Heart left ventricle (tissue), 13 donors: ENCODE measurements around the gene SNAP25.

Experiments
- POLR2A ChIP-seq, 2 donors: fragments of 450-650 bp; IDR thresholded peaks; one replicate each; pipeline ENCODE4 v1.6.1; 2017; ENCODE audit warnings: antibody characterized with exemption in 2 of 2, mild to moderate bottlenecking in 2 of 2, moderate library complexity in 2 of 2
- TF ChIP-seq, protein P1 (sequence below), 12 donors: fragments of 200-600 bp; sonication (generic) in 4 of 12; IDR thresholded peaks; one replicate each; pipeline versions ENCODE4 v1.5.0 to v1.8.0; 2018 to 2022; ENCODE audit warnings: antibody characterized with exemption in 12 of 12, mild to moderate bottlenecking in 5 of 12
- donor health status: ischemic (EF 13 %, LVEDD 7.1; RV severe dilation, severe dysfunction).
- donor health status: DM: no; HTN: yes; CAD: no.
- donor health status: DM: no; HTN: no; CAD: no.
- donor health status: ischemic (EF 25% LVEDD 6.9; RV normal size, moderate dysfunction).
- donor health status: ischemic (EF 25% LVEDD 5.7; RV mildly dilated, moderate dysfunction).
- donor health status: ischemic (EF 35%, LVEDD 5.7; RV mildly dilated, moderate dysfunction).
- donor health status: nonischemic (EF 11% LVEDD 7.7; RV severe dilation, severe dysfunction).
- donor health status: DM: yes; HTN: yes; CAD: no.
- donor health status: PGD.
- donor health status: ischemic (EF 29% LVEDD 5.4; RV normal size, mild dysfunction).
- donor health status: nonischemic (EF 23%, LVEDD 6.1; RV moderate dilation, normal function).

DNA sequence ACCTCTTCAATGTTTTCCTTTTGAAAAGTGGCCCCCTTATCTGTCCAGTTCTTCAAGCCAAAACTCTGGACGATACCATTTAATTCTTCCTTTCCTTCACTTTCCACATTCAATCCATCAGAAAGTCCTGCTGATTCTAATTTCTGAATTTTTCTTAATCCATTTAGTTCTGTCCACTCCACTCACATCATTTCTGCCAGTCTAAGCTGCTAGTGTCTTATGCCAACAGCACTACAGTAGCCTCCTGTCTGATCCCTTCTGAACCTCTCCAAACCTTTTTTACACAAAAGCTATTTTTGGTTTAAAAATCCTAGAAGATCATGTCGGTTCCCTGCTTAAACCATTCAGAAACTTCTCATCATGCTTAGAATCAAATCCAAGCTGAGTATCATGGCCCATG lies 24.5 kb upstream of the SNAP25 start:
- TF ChIP-seq, protein P1, sequence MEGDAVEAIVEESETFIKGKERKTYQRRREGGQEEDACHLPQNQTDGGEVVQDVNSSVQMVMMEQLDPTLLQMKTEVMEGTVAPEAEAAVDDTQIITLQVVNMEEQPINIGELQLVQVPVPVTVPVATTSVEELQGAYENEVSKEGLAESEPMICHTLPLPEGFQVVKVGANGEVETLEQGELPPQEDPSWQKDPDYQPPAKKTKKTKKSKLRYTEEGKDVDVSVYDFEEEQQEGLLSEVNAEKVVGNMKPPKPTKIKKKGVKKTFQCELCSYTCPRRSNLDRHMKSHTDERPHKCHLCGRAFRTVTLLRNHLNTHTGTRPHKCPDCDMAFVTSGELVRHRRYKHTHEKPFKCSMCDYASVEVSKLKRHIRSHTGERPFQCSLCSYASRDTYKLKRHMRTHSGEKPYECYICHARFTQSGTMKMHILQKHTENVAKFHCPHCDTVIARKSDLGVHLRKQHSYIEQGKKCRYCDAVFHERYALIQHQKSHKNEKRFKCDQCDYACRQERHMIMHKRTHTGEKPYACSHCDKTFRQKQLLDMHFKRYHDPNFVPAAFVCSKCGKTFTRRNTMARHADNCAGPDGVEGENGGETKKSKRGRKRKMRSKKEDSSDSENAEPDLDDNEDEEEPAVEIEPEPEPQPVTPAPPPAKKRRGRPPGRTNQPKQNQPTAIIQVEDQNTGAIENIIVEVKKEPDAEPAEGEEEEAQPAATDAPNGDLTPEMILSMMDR (IDR thresholded peaks at IDR 0.05), result no peak
- no peak for TF ChIP-seq POLR2A (IDR thresholded peaks at IDR 0.05)
